ENCODE measurements around the gene APLP2. TPM values are rescaled to one million over a fixed set of nuclear protein-coding genes. Genes with fewer than 3 reads are reported as not detected.
A peak's percentile ranks its signal among the peaks of the same experiment; 100 is the strongest.

The APLP2 gene
- total and polyA plus RNA-seq, 12 donors: 115 to 414 (median 299) TPM

GRCh38 chr11:130177782-130178181 is 108.1 kb downstream of the APLP2 start:
- ATAC-seq (no peak), DNase-seq (no peak)
- Histone ChIP-seq H3K36me3 (no peaks in the 10 kb centered on the region), H3K9me3 (peaks cover 0 to 22% (median 3%) of the 10 kb centered on the region in 11 donors), H3K27me3 (no peaks in the 10 kb centered on the region), H3K27ac (peak overlapping the region in 4 of 10 donors; percentile 47 to 82 (median 77)), H3K4me3 (no peak overlapping the region), H3K4me1 (peaks cover 20 to 51% (median 47%) of the 10 kb centered on the region in 9 donors)
- TF ChIP-seq, protein P1, sequence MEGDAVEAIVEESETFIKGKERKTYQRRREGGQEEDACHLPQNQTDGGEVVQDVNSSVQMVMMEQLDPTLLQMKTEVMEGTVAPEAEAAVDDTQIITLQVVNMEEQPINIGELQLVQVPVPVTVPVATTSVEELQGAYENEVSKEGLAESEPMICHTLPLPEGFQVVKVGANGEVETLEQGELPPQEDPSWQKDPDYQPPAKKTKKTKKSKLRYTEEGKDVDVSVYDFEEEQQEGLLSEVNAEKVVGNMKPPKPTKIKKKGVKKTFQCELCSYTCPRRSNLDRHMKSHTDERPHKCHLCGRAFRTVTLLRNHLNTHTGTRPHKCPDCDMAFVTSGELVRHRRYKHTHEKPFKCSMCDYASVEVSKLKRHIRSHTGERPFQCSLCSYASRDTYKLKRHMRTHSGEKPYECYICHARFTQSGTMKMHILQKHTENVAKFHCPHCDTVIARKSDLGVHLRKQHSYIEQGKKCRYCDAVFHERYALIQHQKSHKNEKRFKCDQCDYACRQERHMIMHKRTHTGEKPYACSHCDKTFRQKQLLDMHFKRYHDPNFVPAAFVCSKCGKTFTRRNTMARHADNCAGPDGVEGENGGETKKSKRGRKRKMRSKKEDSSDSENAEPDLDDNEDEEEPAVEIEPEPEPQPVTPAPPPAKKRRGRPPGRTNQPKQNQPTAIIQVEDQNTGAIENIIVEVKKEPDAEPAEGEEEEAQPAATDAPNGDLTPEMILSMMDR (IDR thresholded peaks at IDR 0.05): no peak
- intact Hi-C loops (cut with DNase I): no loop called here
- 90 to 91% methylated on average over 10 of the region's 10 CpGs for WGBS, 2 donors

DNA sequence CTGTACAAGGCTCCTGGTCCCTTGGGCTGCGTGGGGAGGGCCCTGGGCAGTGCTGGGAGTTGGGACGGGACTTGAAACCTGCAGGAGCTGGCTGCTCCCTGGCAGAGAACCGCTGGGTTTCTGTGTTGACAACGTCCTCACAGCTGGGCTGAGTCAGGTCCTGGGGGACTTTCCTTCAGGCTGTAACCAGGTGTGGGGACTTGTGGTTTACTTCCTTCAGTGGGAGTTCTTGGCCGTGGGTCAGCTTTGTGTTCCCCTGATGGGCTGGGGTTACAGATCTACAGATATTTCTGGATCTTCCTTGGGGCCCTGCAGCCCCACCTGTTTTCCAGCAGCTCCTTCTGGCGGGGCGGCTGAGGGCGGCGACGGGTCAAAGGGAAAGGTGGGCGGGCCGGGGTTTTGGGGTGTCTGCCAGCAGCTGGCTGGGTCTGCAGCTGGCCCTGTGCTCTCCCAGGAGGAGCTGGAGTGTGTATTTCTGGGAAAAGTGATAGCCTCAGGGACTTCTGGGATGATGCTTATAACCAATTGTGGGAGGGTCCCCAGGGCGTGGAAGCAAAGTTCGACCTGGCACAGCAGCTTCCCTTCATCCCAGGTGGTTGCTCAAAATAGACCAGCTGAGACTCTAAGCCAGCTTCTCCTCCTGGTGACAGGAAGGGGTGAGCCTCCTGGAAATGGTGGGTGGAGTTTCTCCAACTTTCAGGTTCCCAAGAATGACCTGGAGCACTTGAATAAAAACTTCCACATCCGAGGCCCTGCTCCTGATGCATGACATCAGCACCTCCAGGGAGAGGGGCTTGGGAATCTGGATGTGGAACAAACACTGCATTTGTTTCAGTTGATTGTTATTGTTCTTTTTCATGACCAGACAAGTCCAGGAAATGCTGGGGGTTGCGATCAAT is 109.0 kb downstream of the APLP2 start:
- Histone ChIP-seq H3K4me3 (no peak overlapping the region), H3K9me3 (peaks cover 0 to 22% (median 3%) of the 10 kb centered on the region in 11 donors), H3K4me1 (peaks cover 20 to 51% (median 47%) of the 10 kb centered on the region in 9 donors), H3K27ac (peak overlapping the region in 6 of 10 donors; percentile 31 to 84 (median 82)), H3K36me3 (no peaks in the 10 kb centered on the region), H3K27me3 (no peaks in the 10 kb centered on the region)
- 47% methylated on average over 16 of the region's 16 CpGs for WGBS, 2 donors
- DNase-seq: peak in 1 of 2 donors; percentile 53
- peak in 6 of 8 donors; percentile 9 to 45 (median 20) for ATAC-seq
- TF ChIP-seq, protein P1 (IDR thresholded peaks at IDR 0.05): no peak
- intact Hi-C loops (cut with DNase I): no loop called here

GRCh38 chr11:130179396-130180306 is 110.0 kb downstream of the APLP2 start:
- intact Hi-C loops (cut with DNase I): loop anchor here in 1 of 10 donors (1.0 kb wide), 1 partner anchor 33 kb away; no protein-coding TSS in a partner anchor
- ATAC-seq: peak in 5 of 8 donors; percentile 8 to 19 (median 15)
- H3K4me3 ChIP-seq: no peak overlapping the region

More at GRCh38 chr11:130179396-130180306, 110.0 kb downstream of the APLP2 start:
- Histone ChIP-seq H3K27me3 (no peaks in the 10 kb centered on the region), H3K9me3 (peaks cover 0 to 18% (median 2%) of the 10 kb centered on the region in 11 donors), H3K27ac (peak overlapping the region in 9 of 10 donors; percentile 25 to 86 (median 82)), H3K4me1 (peaks cover 20 to 51% (median 47%) of the 10 kb centered on the region in 9 donors), H3K36me3 (no peaks in the 10 kb centered on the region)
- WGBS, 2 donors: 46 to 48% methylated on average over 21 of the region's 21 CpGs
- TF ChIP-seq, protein P1 (IDR thresholded peaks at IDR 0.05): no peak
- DNase-seq: peak in 1 of 2 donors; percentile 23

All from heart right ventricle (tissue), 16 donors.